ENCODE data around the gene OTUD5. TPM values are rescaled to one million over a fixed set of nuclear protein-coding genes. Genes with fewer than 3 reads are reported as not detected.
A peak's percentile ranks its signal among the peaks of the same experiment; 100 is the strongest.

The OTUD5 gene
- total RNA-seq, 1 donor from 2014 or later = 64.5 TPM

- Mint-ChIP-seq H3K4me1 (peaks cover 7% of the 10 kb centered on the region), H3K27me3 (ENCODE audit: low read depth) (no peaks in the 10 kb centered on the region)
- TF ChIP-seq, protein P1, sequence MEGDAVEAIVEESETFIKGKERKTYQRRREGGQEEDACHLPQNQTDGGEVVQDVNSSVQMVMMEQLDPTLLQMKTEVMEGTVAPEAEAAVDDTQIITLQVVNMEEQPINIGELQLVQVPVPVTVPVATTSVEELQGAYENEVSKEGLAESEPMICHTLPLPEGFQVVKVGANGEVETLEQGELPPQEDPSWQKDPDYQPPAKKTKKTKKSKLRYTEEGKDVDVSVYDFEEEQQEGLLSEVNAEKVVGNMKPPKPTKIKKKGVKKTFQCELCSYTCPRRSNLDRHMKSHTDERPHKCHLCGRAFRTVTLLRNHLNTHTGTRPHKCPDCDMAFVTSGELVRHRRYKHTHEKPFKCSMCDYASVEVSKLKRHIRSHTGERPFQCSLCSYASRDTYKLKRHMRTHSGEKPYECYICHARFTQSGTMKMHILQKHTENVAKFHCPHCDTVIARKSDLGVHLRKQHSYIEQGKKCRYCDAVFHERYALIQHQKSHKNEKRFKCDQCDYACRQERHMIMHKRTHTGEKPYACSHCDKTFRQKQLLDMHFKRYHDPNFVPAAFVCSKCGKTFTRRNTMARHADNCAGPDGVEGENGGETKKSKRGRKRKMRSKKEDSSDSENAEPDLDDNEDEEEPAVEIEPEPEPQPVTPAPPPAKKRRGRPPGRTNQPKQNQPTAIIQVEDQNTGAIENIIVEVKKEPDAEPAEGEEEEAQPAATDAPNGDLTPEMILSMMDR (IDR thresholded peaks at IDR 0.05; ENCODE audit: unreplicated experiment) = no peak
Observed at GRCh38 chrX:48923771-48924170, 33.6 kb downstream of the OTUD5 start.

GRCh38 chrX:48920718-48921104 lies 36.7 kb downstream of the OTUD5 start:
- peaks cover 12% of the 10 kb centered on the region for H3K36me3 Mint-ChIP-seq
- DNase-seq (ENCODE audit: low spot score in 2 of 2, unreplicated experiment in 2 of 2) = no peak

More at GRCh38 chrX:48923771-48924170, 33.6 kb downstream of the OTUD5 start:
- H3K4me3 Mint-ChIP-seq = no peak overlapping the region
- peaks cover 15% of the 10 kb centered on the region for H3K36me3 Mint-ChIP-seq
- H3K9me3 Mint-ChIP-seq = peaks cover 6% of the 10 kb centered on the region
- no peak for DNase-seq (ENCODE audit: low spot score in 2 of 2, unreplicated experiment in 2 of 2)
- no peak overlapping the region for H3K27ac Mint-ChIP-seq

GRCh38 chrX:48919947-48920717 lies 37.3 kb downstream of the OTUD5 start:
- Mint-ChIP-seq H3K4me3 (peak overlapping the region; percentile 73), H3K27me3 (ENCODE audit: low read depth) (no peaks in the 10 kb centered on the region), H3K4me1 (peaks cover 22% of the 10 kb centered on the region), H3K9me3 (peaks cover 6% of the 10 kb centered on the region), H3K36me3 (peaks cover 7% of the 10 kb centered on the region), H3K27ac (peak overlapping the region; percentile 91)
- TF ChIP-seq, protein P1 (IDR thresholded peaks at IDR 0.05; ENCODE audit: unreplicated experiment) = no peak
- no peak for DNase-seq (ENCODE audit: low spot score in 2 of 2, unreplicated experiment in 2 of 2)

More at GRCh38 chrX:48920718-48921104, 36.7 kb downstream of the OTUD5 start:
- Mint-ChIP-seq H3K9me3 (peaks cover 6% of the 10 kb centered on the region), H3K4me3 (no peak overlapping the region), H3K4me1 (peaks cover 22% of the 10 kb centered on the region), H3K27me3 (ENCODE audit: low read depth) (no peaks in the 10 kb centered on the region), H3K27ac (no peak overlapping the region)
- TF ChIP-seq, protein P1 (IDR thresholded peaks at IDR 0.05; ENCODE audit: unreplicated experiment) = no peak

GRCh38 chrX:48919360-48919841 lies 38.0 kb downstream of the OTUD5 start:
- no peaks in the 10 kb centered on the region for H3K27me3 Mint-ChIP-seq (ENCODE audit: low read depth)
- peaks cover 5% of the 10 kb centered on the region for H3K36me3 Mint-ChIP-seq
- TF ChIP-seq, protein P1 (IDR thresholded peaks at IDR 0.05; ENCODE audit: unreplicated experiment) = no peak
- peak overlapping the region; percentile 91 for H3K27ac Mint-ChIP-seq
- H3K4me1 Mint-ChIP-seq = peaks cover 22% of the 10 kb centered on the region
- peak overlapping the region; percentile 73 for H3K4me3 Mint-ChIP-seq
- H3K9me3 Mint-ChIP-seq = peaks cover 4% of the 10 kb centered on the region
- no peak for DNase-seq (ENCODE audit: low spot score in 2 of 2, unreplicated experiment in 2 of 2)

DNA sequence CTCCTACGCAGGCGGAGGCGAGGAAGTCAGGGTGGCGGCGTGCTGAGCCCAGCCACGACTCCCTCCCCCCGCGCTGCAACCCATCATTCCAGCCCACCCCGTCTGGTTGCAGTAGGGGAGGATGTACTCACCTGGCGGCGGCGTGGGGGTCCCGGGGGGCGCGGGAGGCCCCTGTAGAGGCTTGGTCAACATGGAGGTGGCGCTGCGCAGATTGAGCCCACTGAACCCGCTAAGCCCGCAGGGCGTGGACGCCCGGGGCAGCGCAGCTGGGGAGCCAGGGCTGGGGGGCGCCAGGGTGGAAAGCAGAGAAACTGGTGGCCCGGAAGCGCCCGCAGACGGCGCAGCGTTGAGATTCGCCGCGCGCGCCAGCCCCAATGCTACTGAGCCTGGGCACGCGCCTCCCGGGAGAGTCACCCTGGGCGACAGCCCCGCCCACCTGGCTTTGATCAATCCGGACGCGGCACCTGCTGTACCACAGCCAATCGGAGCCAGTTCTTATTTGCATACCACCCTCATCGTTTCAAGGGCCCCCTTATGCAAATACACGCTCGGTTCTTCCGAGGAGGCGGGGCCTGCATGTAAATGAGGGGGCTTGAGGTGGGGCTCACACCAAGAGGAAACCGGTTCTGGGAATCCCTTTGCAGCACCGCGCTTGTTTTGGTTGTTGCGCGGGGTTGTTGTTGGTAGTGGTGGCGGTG lies 38.6 kb downstream of the OTUD5 start, which contains the start of gene PIM2:
Gene PIM2 (minus strand): TSS at position 382 of the 698 bp plus-strand sequence. CDS start 190 bp downstream, at position 192.
- no peaks in the 10 kb centered on the region for H3K9me3 Mint-ChIP-seq
- peaks cover 4% of the 10 kb centered on the region for H3K36me3 Mint-ChIP-seq
- peak within 1 kb of the TSS; percentile 91 for H3K27ac Mint-ChIP-seq

More for the DNA sequence above, 38.6 kb downstream of the OTUD5 start, which contains the start of gene PIM2:
- peaks cover 22% of the 10 kb centered on the region for H3K4me1 Mint-ChIP-seq
- no peaks in the 10 kb centered on the region for H3K27me3 Mint-ChIP-seq (ENCODE audit: low read depth)
- H3K4me3 Mint-ChIP-seq = peak within 1 kb of the TSS; percentile 73
- TF ChIP-seq, protein P1 (IDR thresholded peaks at IDR 0.05; ENCODE audit: unreplicated experiment) = no peak
- peak; percentile 84 to 87 for DNase-seq (ENCODE audit: low spot score in 2 of 2, unreplicated experiment in 2 of 2)

Data from mesothelial cell of epicardium (in vitro differentiated cells).